Ovary (tissue), 9 donors: ENCODE data around the gene LCE7A. TPM values are rescaled to one million over a fixed set of nuclear protein-coding genes. Genes with fewer than 3 reads are reported as not detected.

Source experiments
- DNase-seq, 5 donors: peaks; one replicate each; pipeline ENCODE4 v3.0.0-alpha.2; 2019 to 2020
- H3K27ac ChIP-seq, 2 donors: fragments of 200-600 bp; one replicate each; pipeline versions ENCODE4 v1.5.1 to v1.8.0; 2019 to 2022
- H3K27me3 ChIP-seq: fragments of 200-600 bp; one replicate; pipeline ENCODE4 v1.8.0; 2022
- H3K36me3 ChIP-seq: fragments of 200-600 bp; sonication (generic); one replicate; pipeline ENCODE4 v1.5.1; 2019
- H3K4me1 ChIP-seq: one replicate; pipeline ENCODE4 v1.8.1; 2013; ENCODE audit warnings: mild to moderate bottlenecking, moderate library complexity; ENCODE audit not compliant: insufficient read depth
- H3K4me3 ChIP-seq: fragments of 200-600 bp; sonication (generic); one replicate; pipeline ENCODE4 v1.5.1; 2017
- H3K9me3 ChIP-seq, 2 donors: fragments of 200-600 bp in 1 of 2; sonication (generic) in 1 of 2; one replicate each; pipeline versions ENCODE4 v1.5.1 to v1.8.1; 2013 to 2019; ENCODE audit warnings: mild to moderate bottlenecking in 1 of 2, moderate library complexity in 1 of 2
- EP300 ChIP-seq: sonication (generic); formaldehyde crosslinking; IDR thresholded peaks from one replicate; pipeline ENCODE4 v1.6.1; 2017; ENCODE audit warnings: antibody characterized with exemption
- POLR2A ChIP-seq: fragments of 450-650 bp; IDR thresholded peaks from one replicate; pipeline ENCODE4 v1.6.1; 2017; ENCODE audit warnings: antibody characterized with exemption, mild to moderate bottlenecking, moderate library complexity
- WGBS, 3 donors: extraction: QIAGEN DNeasy Blood & Tissue Kit in 1 of 3; methylation state at CpG; one replicate each; pipeline versions ENCODE4 v1.1.5 to v1.1.7; 2013 to 2017; 5-methylcytosine and 5-hydroxymethylcytosine counted together
- intact Hi-C, 4 donors: fragments of 100-400 bp; cut with DNase I; formaldehyde crosslinking; loops; one replicate each; pipeline versions ENCODE4 v1.11.0 to v1.15.1; 2022 to 2023
- polyA plus RNA-seq, 2 donors: library from polyadenylated mRNA; stranded (reverse); fragments of 200-250 nt in 1 of 2; fragments of 350-450 nt in 1 of 2; fragmentation: Illumina TruSeq in 1 of 2; extraction: RNeasy Lipid Tissue Mini Kit (QIAGEN cat#74804) in 1 of 2; gene quantifications; one replicate each; pipeline ENCODE4 v1.2.3, GENCODE V29; 2013 to 2014
- total RNA-seq, 7 donors: library from RNA; depleted of rRNA in 2 of 7; stranded (reverse); fragments of >200 nt in 2 of 7; fragmentation: NEBNext Ultra II Directional in 3 of 7; extraction: Animal tissue kit (Norgen Biotek cat#: 25700) in 3 of 7; gene quantifications; one replicate each; pipeline versions ENCODE4 v1.1.0 to v1.2.4, GENCODE V29; 2016 to 2023
- TF ChIP-seq, protein P1 (sequence below), 3 donors: fragments of 450-650 bp in 2 of 3; fragments of 200-600 bp in 1 of 3; IDR thresholded peaks; one replicate each; pipeline versions ENCODE4 v1.5.1 to v1.8.0; 2016 to 2022; ENCODE audit warnings: antibody characterized with exemption in 3 of 3, mild to moderate bottlenecking in 1 of 3
- donor health status: DM: no; HTN: no; CAD: no; lungs with moderate emphysema.
- donor health status: DM: no; HTN: no; CAD: no.
- donor health status: Bipolar disorder and iron deficiency.
- donor health status: DM: yes; HTN: yes; CAD: no.
- donor health status: DM: no; HTN: no; CAD: no.
- donor health status: DM: yes; HTN: yes; CAD: no.

Gene LCE7A
- total and polyA plus RNA-seq, 9 donors = not detected

- TF ChIP-seq EP300 (no peak), POLR2A (no peak)
- TF ChIP-seq, protein P1, sequence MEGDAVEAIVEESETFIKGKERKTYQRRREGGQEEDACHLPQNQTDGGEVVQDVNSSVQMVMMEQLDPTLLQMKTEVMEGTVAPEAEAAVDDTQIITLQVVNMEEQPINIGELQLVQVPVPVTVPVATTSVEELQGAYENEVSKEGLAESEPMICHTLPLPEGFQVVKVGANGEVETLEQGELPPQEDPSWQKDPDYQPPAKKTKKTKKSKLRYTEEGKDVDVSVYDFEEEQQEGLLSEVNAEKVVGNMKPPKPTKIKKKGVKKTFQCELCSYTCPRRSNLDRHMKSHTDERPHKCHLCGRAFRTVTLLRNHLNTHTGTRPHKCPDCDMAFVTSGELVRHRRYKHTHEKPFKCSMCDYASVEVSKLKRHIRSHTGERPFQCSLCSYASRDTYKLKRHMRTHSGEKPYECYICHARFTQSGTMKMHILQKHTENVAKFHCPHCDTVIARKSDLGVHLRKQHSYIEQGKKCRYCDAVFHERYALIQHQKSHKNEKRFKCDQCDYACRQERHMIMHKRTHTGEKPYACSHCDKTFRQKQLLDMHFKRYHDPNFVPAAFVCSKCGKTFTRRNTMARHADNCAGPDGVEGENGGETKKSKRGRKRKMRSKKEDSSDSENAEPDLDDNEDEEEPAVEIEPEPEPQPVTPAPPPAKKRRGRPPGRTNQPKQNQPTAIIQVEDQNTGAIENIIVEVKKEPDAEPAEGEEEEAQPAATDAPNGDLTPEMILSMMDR (IDR thresholded peaks at IDR 0.05) = no peak
- Histone ChIP-seq H3K27me3 (no peaks in the 10 kb centered on the region), H3K4me3 (no peak overlapping the region), H3K36me3 (no peaks in the 10 kb centered on the region), H3K9me3 (no peaks in the 10 kb centered on the region), H3K4me1 (peaks cover 8% of the 10 kb centered on the region), H3K27ac (no peak overlapping the region)
- 67 to 70% (median 68%) methylated on average over 4 of the region's 4 CpGs for WGBS, 3 donors
- no peak for DNase-seq
- intact Hi-C loops = no loop called here
Measured at GRCh38 chr1:152884966-152885624, 25.3 kb downstream of the LCE7A start.

DNA sequence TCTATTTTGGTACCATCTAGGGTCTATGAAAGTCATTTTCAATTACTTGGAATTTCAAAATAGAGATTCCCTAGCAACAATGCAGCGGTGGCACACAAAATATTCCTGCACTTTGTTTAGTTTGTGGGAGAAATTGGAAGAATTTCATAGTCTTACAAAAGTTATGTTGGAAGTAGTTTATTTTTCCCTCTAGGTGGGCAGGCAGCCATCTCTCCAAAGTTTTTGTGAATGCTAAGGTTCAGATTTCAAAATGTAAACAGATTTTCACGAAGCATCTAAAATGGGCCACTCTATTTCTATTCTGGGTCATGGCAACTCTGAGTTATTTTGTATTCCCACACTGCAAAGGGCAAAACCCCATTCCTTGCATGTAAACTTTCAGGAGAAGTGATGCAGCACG, 26.3 kb downstream of the LCE7A start:
- Histone ChIP-seq H3K36me3 (no peaks in the 10 kb centered on the region), H3K4me3 (no peak overlapping the region), H3K9me3 (no peaks in the 10 kb centered on the region), H3K27me3 (no peaks in the 10 kb centered on the region), H3K27ac (no peak overlapping the region), H3K4me1 (peaks cover 7% of the 10 kb centered on the region)
- TF ChIP-seq, protein P1 (IDR thresholded peaks at IDR 0.05) = no peak
- TF ChIP-seq POLR2A (no peak), EP300 (no peak)
- intact Hi-C loops = no loop called here
- DNase-seq = no peak
- 5 to 7% (median 6%) methylated on average over 3 of the region's 3 CpGs for WGBS, 3 donors

GRCh38 chr1:152886758-152887409, 27.1 kb downstream of the LCE7A start:
- Histone ChIP-seq H3K27me3 (no peaks in the 10 kb centered on the region), H3K36me3 (no peaks in the 10 kb centered on the region), H3K9me3 (no peaks in the 10 kb centered on the region), H3K4me3 (no peak overlapping the region), H3K27ac (no peak overlapping the region), H3K4me1 (peaks cover 7% of the 10 kb centered on the region)
- TF ChIP-seq, protein P1 (IDR thresholded peaks at IDR 0.05) = no peak
- TF ChIP-seq EP300 (no peak), POLR2A (no peak)
- no peak for DNase-seq
- intact Hi-C loops = no loop called here
- 78 to 82% (median 82%) methylated on average over 8 of the region's 8 CpGs for WGBS, 3 donors

- no peaks in the 10 kb centered on the region for H3K27me3 ChIP-seq
- no peaks in the 10 kb centered on the region for H3K36me3 ChIP-seq
- TF ChIP-seq POLR2A (no peak), EP300 (no peak)
- TF ChIP-seq, protein P1 (IDR thresholded peaks at IDR 0.05) = no peak
- no peak overlapping the region for H3K27ac ChIP-seq
- H3K4me3 ChIP-seq = no peak overlapping the region
- intact Hi-C loops = no loop called here
- WGBS, 3 donors = 91 to 96% (median 91%) methylated on average over 1 of the region's 1 CpG
- H3K4me1 ChIP-seq = peaks cover 7% of the 10 kb centered on the region
- no peaks in the 10 kb centered on the region for H3K9me3 ChIP-seq
- DNase-seq = no peak
Measured at GRCh38 chr1:152888126-152888525, 28.3 kb downstream of the LCE7A start.
